GM12874 (cell line): ENCODE data around the gene NRXN2.

ENCODE experiments used
- TF ChIP-seq, protein P1 (sequence below): IDR thresholded peaks from 2 replicates; pipeline ENCODE4 v1.5.1; 2011; ENCODE audit warnings: low read depth, mild to moderate bottlenecking, control low read depth, low read length, moderate library complexity; ENCODE audit not compliant: insufficient read depth

Gene NRXN2

DNA sequence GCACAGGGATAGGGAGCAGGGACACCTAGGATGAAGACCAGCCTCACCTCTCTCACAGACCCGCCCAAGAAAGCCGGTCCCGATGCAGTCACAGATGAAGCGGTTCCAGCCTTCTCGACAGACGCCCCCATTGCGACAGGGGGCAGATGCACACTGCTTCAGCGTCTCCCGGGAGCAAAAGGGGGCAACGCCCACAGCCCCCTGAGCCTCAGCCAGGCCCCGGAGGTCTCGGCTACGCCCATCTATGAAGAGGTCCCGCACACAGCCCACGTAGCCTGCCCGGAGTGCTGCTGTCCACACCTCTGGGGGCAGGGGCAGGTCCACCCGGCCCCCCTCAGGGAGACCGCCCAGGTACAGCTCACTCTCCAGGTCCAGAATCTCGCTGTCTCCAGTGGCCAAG is 62.3 kb downstream of the NRXN2 start:
- TF ChIP-seq, protein P1, sequence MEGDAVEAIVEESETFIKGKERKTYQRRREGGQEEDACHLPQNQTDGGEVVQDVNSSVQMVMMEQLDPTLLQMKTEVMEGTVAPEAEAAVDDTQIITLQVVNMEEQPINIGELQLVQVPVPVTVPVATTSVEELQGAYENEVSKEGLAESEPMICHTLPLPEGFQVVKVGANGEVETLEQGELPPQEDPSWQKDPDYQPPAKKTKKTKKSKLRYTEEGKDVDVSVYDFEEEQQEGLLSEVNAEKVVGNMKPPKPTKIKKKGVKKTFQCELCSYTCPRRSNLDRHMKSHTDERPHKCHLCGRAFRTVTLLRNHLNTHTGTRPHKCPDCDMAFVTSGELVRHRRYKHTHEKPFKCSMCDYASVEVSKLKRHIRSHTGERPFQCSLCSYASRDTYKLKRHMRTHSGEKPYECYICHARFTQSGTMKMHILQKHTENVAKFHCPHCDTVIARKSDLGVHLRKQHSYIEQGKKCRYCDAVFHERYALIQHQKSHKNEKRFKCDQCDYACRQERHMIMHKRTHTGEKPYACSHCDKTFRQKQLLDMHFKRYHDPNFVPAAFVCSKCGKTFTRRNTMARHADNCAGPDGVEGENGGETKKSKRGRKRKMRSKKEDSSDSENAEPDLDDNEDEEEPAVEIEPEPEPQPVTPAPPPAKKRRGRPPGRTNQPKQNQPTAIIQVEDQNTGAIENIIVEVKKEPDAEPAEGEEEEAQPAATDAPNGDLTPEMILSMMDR = no peak

DNA sequence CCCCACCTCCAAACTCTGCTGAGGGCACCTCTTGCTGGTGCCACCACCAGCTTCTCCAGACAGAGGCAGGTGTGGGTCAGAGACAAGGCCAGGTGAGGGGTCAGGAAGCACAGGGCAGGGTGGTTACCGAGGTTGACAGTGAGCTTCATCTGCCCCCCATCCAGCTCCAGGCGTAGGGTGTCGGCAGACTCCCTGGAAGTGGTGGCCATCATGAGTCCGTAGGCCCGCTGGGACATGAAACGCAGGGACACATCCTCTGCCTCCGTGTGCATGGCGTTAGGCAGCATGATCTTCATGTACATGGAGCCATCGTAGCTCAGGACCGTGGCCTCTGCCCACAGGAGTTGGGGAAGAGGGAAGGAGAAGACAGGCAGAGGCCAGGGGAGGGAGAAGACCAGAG is 62.8 kb downstream of the NRXN2 start:
- TF ChIP-seq, protein P1 = no peak

DNA sequence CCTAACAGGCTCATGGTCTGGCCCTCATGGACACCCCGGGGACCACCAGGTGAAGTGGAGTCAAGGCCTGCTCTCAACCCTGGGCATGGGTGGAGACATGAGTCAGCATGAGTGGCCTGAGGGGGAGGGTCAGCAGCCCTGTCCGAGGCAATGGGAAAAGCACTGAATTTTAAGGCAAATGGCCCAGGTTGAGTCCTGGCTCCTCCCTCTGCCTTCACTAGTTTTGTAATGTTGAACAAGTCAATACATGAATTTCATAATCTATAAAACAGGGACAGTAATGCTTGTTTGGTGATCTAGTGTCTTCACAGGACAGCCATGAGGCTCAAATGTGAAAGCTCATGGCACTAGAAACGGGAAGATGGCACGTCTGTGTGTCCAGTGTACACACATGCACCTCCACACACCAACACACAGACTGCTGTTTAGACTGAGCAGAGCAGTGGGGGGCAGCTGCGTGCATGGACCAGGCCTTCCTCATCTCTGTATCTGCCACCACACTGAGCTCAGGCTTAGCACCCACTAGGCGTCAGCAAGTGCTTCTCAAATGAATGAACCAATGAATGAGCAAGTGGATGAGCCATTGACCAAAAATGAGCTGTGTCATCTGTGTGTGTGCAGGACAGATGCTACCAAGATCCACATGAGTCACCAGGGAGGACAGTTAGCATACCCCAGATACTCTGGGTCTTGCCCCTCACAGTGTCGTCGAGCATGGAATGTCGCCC is 63.4 kb downstream of the NRXN2 start:
- TF ChIP-seq, protein P1 = no peak

DNA sequence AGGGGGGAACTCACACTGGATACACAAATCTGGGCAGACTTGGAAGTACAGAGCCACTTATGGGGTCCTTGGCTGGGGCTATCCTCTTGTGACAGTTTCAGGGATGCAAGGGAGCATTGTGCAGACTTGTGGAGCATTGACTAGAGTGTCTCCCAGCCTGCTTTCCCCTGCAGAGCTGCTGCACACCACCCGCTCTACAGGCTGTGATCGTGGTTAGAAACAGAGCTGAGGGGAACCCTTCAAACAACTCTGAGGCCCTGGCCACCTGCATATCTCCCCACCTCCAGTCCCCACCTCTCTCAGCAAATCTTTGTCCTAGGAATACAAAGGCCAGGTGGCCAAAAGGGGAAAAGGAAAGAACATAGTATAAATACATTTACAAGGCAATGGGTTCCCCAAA is 64.7 kb downstream of the NRXN2 start:
- TF ChIP-seq, protein P1 = no peak

DNA sequence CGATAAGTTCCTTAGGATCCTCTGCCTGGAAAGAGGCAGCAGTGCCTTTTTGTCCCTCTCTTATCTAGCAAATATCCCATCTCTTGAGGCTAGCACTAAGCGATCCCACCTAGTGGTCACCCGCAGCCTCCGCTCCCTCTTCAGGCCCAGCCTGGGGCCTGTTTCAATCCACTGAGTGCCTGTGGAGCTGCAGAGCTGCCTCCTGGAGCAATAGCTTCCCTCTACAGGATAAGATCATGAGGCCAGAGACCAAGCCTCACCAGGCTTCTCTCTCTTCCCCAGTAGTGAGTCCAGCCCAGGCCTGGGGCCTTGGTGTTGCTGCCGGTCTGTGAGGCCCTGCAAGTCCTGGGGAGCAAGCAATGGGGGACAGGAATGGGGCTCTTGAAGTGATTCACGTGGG is 66.1 kb downstream of the NRXN2 start:
- TF ChIP-seq, protein P1 = no peak

DNA sequence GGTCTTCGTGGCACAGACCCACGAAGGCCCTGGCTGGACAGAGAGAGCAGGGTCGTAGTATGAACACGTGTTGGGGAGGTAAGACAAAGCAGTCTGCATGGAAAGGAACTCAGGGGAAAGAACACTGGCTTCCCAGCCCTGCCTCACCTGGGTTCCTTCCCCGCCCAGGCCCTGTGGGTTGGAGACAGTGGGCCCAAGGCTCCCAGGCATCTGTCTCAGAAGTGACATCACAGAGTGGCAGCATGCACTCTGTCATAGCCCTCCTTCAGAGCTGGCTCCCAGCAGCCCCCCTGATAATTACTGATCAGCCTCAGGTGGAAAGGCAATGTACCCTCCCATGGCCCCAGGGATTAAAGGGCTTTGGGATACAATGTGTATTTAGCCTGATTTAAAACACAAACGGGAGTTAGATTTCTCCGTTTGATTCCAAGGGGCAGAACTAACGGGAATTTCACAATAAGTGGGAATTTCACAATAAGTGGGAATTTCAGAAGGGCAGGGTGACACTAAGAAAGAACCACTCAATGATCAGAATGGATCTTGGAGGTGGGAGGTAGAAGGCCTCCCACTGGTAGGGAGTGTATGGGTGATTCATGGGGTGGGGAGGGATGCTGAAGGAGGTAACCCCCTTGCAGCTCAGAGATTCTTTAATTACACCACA is 66.9 kb downstream of the NRXN2 start:
- TF ChIP-seq, protein P1 = no peak

DNA sequence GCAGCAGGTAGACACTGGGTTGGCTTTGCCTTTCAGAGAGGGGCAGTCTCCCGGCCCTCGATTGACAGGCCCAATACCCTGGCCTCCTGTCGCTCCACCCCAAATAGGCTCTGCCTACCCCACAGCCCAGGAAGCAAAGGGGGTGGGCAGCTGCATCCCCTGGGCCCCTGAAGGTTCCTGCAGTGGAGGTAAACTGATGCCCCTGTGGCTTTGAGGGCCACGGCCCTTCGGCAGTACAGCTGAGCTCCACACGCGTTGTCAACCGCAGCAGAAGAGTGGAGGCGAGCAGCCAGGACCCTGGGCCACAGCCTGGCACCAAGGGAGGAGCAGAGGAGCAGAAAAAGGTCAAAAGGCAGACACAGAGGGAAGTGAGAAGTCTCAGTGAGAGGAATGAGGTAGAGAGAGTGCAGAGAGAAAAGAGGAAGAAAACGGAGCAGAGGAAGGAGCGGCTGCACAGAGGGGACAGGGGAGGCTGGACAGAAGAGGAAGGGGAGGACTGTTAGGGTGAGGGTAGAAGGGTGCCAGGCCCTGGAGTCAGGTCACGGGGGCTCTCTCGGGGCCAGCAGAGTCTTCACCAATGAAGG is 67.9 kb downstream of the NRXN2 start:
- TF ChIP-seq, protein P1 = no peak
